GM12878 (cell line): ENCODE measurements around the gene AGBL4. TPM values are rescaled to one million over a fixed set of nuclear protein-coding genes. Genes with fewer than 3 reads are reported as not detected.

ENCODE experiments used
- ATAC-seq: fragments of 200-7000 bp; cut with Tn5 transposase; 3 replicates; pipeline ENCODE4 v1.9.1; 2020; ENCODE audit warnings: mild to moderate bottlenecking, moderate library complexity
- BruUV-seq: library from RNA; stranded (reverse); fragments of 400-500 nt; replicated peaks from 2 replicates; lab custom pipeline; 2021; lab: Mats Ljungman, UMichigan
- CTCF ChIA-PET: fragments of 300-600 bp; sonication (Branson Sonifier 250); formaldehyde crosslinking; extraction: SDS; loops from one replicate; lab custom pipeline; 2021; ENCODE audit warnings: inconsistent platforms; lab: Yijun Ruan, JAX
- POLR2A ChIA-PET: fragments of 350-600 bp; formaldehyde crosslinking; extraction: SDS; loops from one replicate; lab custom pipeline; 2021; ENCODE audit warnings: inconsistent platforms; lab: Charles Lee
- RAD21 ChIA-PET: fragments of 300-600 bp; sonication (Branson Sonifier 250); formaldehyde crosslinking; loops from one replicate; lab custom pipeline; 2023; ENCODE audit warnings: antibody characterized with exemption; ENCODE audit not compliant: unreplicated experiment; lab: Charles Lee
- SMC1A ChIA-PET: fragments of 300-600 bp; sonication (Branson Sonifier 250); formaldehyde crosslinking; loops from one replicate; lab custom pipeline; 2023; ENCODE audit not compliant: unreplicated experiment, uncharacterized antibody; lab: Charles Lee
- DNase-seq: peaks from one replicate; pipeline ENCODE4 v3.0.0-alpha.2; 2011; ENCODE audit warnings: low read depth, low spot score
- FAIRE-seq: peaks from 3 replicates; lab custom pipeline; 2011; peaks lifted over from hg19 to GRCh38; lab: Jason Lieb, UNC
- H2AFZ ChIP-seq: 2 replicates; pipeline ENCODE4 v1.6.0; 2011; ENCODE audit warnings: low read depth, low read length, control low read depth; ENCODE audit not compliant: control insufficient read depth
- H3K27ac ChIP-seq: 2 replicates; pipeline ENCODE4 v1.5.1; 2011; ENCODE audit warnings: control low read depth; ENCODE audit not compliant: control insufficient read depth, insufficient read depth
- H3K27me3 ChIP-seq, 2 experiments: replicated peaks in 1 of 2; 2 replicates each; pipeline versions ENCODE4 v1.6.0 to v1.6.1; 2011; ENCODE audit warnings: low read length in 1 of 2; ENCODE audit not compliant: control insufficient read depth in 2 of 2, insufficient read depth in 2 of 2
- H3K36me3 ChIP-seq, 2 experiments: 2 replicates each; pipeline ENCODE4 v1.5.1; 2011; ENCODE audit warnings: low read length in 1 of 2; ENCODE audit not compliant: control insufficient read depth in 2 of 2, insufficient read depth in 2 of 2
- H3K4me1 ChIP-seq: 2 replicates; pipeline ENCODE4 v1.6.1; 2011; ENCODE audit warnings: mild to moderate bottlenecking, low read length, moderate library complexity, mixed read lengths; ENCODE audit not compliant: control insufficient read depth, insufficient read depth
- H3K4me2 ChIP-seq: 2 replicates; pipeline ENCODE4 v1.6.0; 2011; ENCODE audit warnings: control low read depth; ENCODE audit not compliant: control insufficient read depth, insufficient read depth
- H3K4me3 ChIP-seq: fragments of 200-600 bp; sonication (generic); 2 replicates; pipeline ENCODE4 v1.5.1; 2016
- H3K79me2 ChIP-seq: 2 replicates; pipeline ENCODE4 v1.6.0; 2011; ENCODE audit warnings: low read length; ENCODE audit not compliant: control insufficient read depth, insufficient read depth
- H3K9ac ChIP-seq: 2 replicates; pipeline ENCODE4 v1.8.0; 2011; ENCODE audit warnings: low read length, control low read depth, mixed read lengths; ENCODE audit not compliant: control insufficient read depth, insufficient read depth
- H3K9me3 ChIP-seq: replicated peaks from 3 replicates; pipeline ENCODE4 v1.5.1; 2011; ENCODE audit warnings: mild to moderate bottlenecking, low read length; ENCODE audit not compliant: control insufficient read depth, insufficient read depth
- H4K20me1 ChIP-seq: 2 replicates; pipeline ENCODE4 v1.6.0; 2011; ENCODE audit not compliant: control insufficient read depth, insufficient read depth
- JUND ChIP-seq: IDR thresholded peaks from 2 replicates; pipeline ENCODE4 v1.6.1; 2012; ENCODE audit warnings: low read depth, mild to moderate bottlenecking, low read length, improper control_type of control experiment, moderate library complexity
- KLF5 ChIP-seq: fragments of 450-650 bp; IDR thresholded peaks from 2 replicates; pipeline ENCODE4 v1.6.1; 2014; ENCODE audit warnings: mild to moderate bottlenecking; ENCODE audit not compliant: partially characterized antibody
- MYC ChIP-seq: IDR thresholded peaks from 2 replicates; pipeline ENCODE4 v1.6.1; 2011; ENCODE audit warnings: mild to moderate bottlenecking, low read length, moderate library complexity, inconsistent platforms; ENCODE audit not compliant: insufficient read depth, insufficient replicate concordance, insufficient read length, severe bottlenecking
- NFIC ChIP-seq: IDR thresholded peaks from 2 replicates; pipeline ENCODE4 v1.6.1; 2012; ENCODE audit warnings: low read depth, mild to moderate bottlenecking, inconsistent platforms, low read length, moderate library complexity
- NR2C2 ChIP-seq: IDR thresholded peaks from 2 replicates; pipeline ENCODE4 v1.6.1; 2011; ENCODE audit warnings: borderline replicate concordance, low read depth; ENCODE audit not compliant: control insufficient read depth, insufficient read length
- PAX8 ChIP-seq: fragments of 450-650 bp; IDR thresholded peaks from 2 replicates; pipeline ENCODE4 v1.6.1; 2017; ENCODE audit warnings: mild to moderate bottlenecking, moderate library complexity
- RCOR1 ChIP-seq: conservative IDR thresholded peaks from 2 replicates; pipeline ENCODE4 v1.6.1; 2012; ENCODE audit warnings: low read depth, low read length, improper control_type of control experiment
- USF2 ChIP-seq: IDR thresholded peaks from 2 replicates; pipeline ENCODE4 v1.6.1; 2011; ENCODE audit warnings: low read depth, low read length, improper control_type of control experiment, borderline replicate concordance
- WRNIP1 ChIP-seq: IDR thresholded peaks from 2 replicates; pipeline ENCODE4 v1.6.1; 2011; ENCODE audit warnings: low read depth, low read length, improper control_type of control experiment, borderline replicate concordance
- YBX1 ChIP-seq: fragments of 450-650 bp; IDR thresholded peaks from 2 replicates; pipeline ENCODE4 v1.6.1; 2016; ENCODE audit warnings: antibody characterized with exemption
- ZNF24 ChIP-seq: fragments of 450-650 bp; IDR thresholded peaks from 2 replicates; pipeline ENCODE4 v1.6.1; 2017; ENCODE audit warnings: antibody characterized with exemption, mild to moderate bottlenecking
- in situ Hi-C: fragments of 300-500 bp; cut with MboI; formaldehyde crosslinking; loops from 9 replicates; pipeline ENCODE4 v1.14.3; 2018; ENCODE audit warnings: mixed read lengths
- intact Hi-C: fragments of 100-400 bp; cut with micrococcal nuclease; formaldehyde crosslinking; loops from one replicate; pipeline ENCODE4 v1.14.2; 2022; ENCODE audit not compliant: unreplicated experiment
- polyA plus RNA-seq, 11 experiments: library from polyadenylated mRNA; depleted of rRNA in 4 of 11; unstranded in 6 of 11; stranded (reverse) in 5 of 11; fragments of >200 nt; fragmentation: Nextera tagmentation in 4 of 11; fragmentation: Illumina TruSeq in 1 of 11; extraction: Ambion mirVana in 4 of 11; extraction: Trizol in 1 of 11; gene quantifications; 1 replicate in 1 of 11; 2 replicates in 10 of 11; pipeline versions ENCODE4 v1.2.1 to v1.2.3, GENCODE V29; 2011 to 2016; ENCODE audit warnings: inconsistent platforms in 2 of 11, missing spikeins in 2 of 11, low read depth in 1 of 11
- total RNA-seq, 4 experiments: library from RNA; depleted of rRNA in 3 of 4; stranded (reverse); fragments of >200 nt in 3 of 4; fragmentation: Illumina TruSeq in 1 of 4; extraction: Trizol in 1 of 4; gene quantifications; 2 replicates each; pipeline versions ENCODE4 v1.2.1 to v1.2.3, GENCODE V29; 2013 to 2021
- TF ChIP-seq, protein P1 (sequence below): IDR thresholded peaks from 2 replicates; pipeline ENCODE4 v1.6.1; 2011; ENCODE audit warnings: low read depth, mild to moderate bottlenecking, low read length, moderate library complexity, borderline replicate concordance; ENCODE audit errors: extremely low read depth
- TF ChIP-seq, protein P2 (sequence below): IDR thresholded peaks from 2 replicates; pipeline ENCODE4 v1.6.1; 2011; ENCODE audit warnings: mild to moderate bottlenecking, low read depth, low read length, moderate library complexity; ENCODE audit not compliant: insufficient replicate concordance
- TF ChIP-seq, protein P3 (sequence below): fragments of 150-350 bp; IDR thresholded peaks from 2 replicates; pipeline ENCODE4 v1.6.1; 2014; ENCODE audit warnings: mild to moderate bottlenecking, low read depth, low read length
- TF ChIP-seq, protein P4 (sequence below): fragments of 450-650 bp; formaldehyde crosslinking; IDR thresholded peaks from 2 replicates; pipeline ENCODE4 v1.4.0; 2022; ENCODE audit warnings: mild to moderate bottlenecking, moderate library complexity
- TF ChIP-seq, protein P5 (sequence below): IDR thresholded peaks from 2 replicates; pipeline ENCODE4 v1.6.1; 2012; ENCODE audit warnings: low read depth, low read length, improper control_type of control experiment

AGBL4 gene
- total and polyA plus RNA-seq, 10 of the 15 experiments (the other 5 are each of a cell fraction or from before 2014, with no cell fraction given) = 0.31 TPM; not detected in 9

DNA sequence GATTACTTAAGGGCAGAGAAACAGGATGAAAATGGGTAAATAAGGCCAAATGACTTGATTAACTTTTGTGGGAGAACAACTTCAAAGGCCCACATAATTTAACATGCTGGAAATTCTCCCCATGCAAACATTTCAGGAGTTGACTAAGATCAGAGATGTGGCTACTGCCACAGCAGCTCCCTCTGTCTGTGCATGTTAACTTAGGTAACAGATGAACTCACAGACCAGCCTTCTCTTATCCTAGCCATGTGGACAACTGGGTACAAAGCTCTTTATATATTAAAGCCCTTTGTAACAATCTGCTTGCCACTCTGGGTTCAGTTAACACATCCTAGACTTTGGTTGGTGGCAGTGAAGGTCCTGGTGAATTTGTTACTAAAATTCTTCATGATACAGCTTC is 1280.3 kb downstream of the AGBL4 start:
- ChIA-PET POLR2A (no interaction called here), RAD21 (no interaction called here), CTCF (interaction anchor here (0.8 to 1.7 kb wide), 2 partner anchors 8 to 65 kb away, joined by 4 to 5 read pairs; no protein-coding TSS in a partner anchor), SMC1A (interaction anchor here (1.0 kb wide), 1 partner anchor 25 kb away, joined by 3 read pairs; no protein-coding TSS in a partner anchor)
- intact Hi-C loops (no loop called here), in situ Hi-C loops (no loop called here)
- H3K79me2 ChIP-seq = no peaks in the 10 kb centered on the region
- no peak overlapping the region for H3K4me3 ChIP-seq
- DNase-seq (no peak), FAIRE-seq (no peak), ATAC-seq (no peak)
- no peaks in the 10 kb centered on the region; a peak in 1 of 4 replicates for H3K27me3 ChIP-seq
- BruUV-seq = no TSS peak
- H3K4me2 ChIP-seq = no peak overlapping the region
- H2AFZ ChIP-seq = no peak overlapping the region
- no peaks in the 10 kb centered on the region for H3K4me1 ChIP-seq
- no peak overlapping the region for H3K9ac ChIP-seq
- H3K9me3 ChIP-seq = no peaks in the 10 kb centered on the region
- H4K20me1 ChIP-seq = no peaks in the 10 kb centered on the region
- no peak overlapping the region for H3K27ac ChIP-seq
- no peaks in the 10 kb centered on the region for H3K36me3 ChIP-seq
- TF ChIP-seq ZNF24 (no peak), KLF5 (no peak), YBX1 (no peak), RCOR1 (no peak), PAX8 (no peak), MYC (no peak), USF2 (no peak), WRNIP1 (no peak), NR2C2 (no peak), NFIC (no peak), JUND (no peak)
- TF ChIP-seq, protein P1, sequence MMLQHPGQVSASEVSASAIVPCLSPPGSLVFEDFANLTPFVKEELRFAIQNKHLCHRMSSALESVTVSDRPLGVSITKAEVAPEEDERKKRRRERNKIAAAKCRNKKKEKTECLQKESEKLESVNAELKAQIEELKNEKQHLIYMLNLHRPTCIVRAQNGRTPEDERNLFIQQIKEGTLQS = no peak
- TF ChIP-seq, protein P2, sequence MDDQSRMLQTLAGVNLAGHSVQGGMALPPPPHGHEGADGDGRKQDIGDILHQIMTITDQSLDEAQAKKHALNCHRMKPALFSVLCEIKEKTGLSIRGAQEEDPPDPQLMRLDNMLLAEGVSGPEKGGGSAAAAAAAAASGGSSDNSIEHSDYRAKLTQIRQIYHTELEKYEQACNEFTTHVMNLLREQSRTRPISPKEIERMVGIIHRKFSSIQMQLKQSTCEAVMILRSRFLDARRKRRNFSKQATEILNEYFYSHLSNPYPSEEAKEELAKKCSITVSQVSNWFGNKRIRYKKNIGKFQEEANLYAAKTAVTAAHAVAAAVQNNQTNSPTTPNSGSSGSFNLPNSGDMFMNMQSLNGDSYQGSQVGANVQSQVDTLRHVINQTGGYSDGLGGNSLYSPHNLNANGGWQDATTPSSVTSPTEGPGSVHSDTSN = no peak
- TF ChIP-seq, protein P3, sequence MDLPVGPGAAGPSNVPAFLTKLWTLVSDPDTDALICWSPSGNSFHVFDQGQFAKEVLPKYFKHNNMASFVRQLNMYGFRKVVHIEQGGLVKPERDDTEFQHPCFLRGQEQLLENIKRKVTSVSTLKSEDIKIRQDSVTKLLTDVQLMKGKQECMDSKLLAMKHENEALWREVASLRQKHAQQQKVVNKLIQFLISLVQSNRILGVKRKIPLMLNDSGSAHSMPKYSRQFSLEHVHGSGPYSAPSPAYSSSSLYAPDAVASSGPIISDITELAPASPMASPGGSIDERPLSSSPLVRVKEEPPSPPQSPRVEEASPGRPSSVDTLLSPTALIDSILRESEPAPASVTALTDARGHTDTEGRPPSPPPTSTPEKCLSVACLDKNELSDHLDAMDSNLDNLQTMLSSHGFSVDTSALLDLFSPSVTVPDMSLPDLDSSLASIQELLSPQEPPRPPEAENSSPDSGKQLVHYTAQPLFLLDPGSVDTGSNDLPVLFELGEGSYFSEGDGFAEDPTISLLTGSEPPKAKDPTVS = no peak
- TF ChIP-seq, protein P4, sequence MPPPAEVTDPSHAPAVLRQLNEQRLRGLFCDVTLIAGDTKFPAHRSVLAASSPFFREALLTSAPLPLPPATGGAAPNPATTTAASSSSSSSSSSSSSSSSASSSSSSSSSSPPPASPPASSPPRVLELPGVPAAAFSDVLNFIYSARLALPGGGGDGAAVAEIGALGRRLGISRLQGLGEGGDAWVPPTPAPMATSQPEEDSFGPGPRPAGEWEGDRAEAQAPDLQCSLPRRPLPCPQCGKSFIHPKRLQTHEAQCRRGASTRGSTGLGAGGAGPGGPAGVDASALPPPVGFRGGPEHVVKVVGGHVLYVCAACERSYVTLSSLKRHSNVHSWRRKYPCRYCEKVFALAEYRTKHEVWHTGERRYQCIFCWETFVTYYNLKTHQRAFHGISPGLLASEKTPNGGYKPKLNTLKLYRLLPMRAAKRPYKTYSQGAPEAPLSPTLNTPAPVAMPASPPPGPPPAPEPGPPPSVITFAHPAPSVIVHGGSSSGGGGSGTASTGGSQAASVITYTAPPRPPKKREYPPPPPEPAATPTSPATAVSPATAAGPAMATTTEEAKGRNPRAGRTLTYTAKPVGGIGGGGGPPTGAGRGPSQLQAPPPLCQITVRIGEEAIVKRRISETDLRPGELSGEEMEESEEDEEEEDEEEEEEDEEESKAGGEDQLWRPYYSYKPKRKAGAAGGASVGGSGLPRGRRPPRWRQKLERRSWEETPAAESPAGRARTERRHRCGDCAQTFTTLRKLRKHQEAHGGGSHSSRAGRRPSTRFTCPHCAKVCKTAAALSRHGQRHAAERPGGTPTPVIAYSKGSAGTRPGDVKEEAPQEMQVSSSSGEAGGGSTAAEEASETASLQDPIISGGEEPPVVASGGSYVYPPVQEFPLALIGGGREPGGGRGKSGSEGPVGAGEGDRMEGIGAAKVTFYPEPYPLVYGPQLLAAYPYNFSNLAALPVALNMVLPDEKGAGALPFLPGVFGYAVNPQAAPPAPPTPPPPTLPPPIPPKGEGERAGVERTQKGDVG (CRISPR knock-in tag) = no peak
- TF ChIP-seq, protein P5, sequence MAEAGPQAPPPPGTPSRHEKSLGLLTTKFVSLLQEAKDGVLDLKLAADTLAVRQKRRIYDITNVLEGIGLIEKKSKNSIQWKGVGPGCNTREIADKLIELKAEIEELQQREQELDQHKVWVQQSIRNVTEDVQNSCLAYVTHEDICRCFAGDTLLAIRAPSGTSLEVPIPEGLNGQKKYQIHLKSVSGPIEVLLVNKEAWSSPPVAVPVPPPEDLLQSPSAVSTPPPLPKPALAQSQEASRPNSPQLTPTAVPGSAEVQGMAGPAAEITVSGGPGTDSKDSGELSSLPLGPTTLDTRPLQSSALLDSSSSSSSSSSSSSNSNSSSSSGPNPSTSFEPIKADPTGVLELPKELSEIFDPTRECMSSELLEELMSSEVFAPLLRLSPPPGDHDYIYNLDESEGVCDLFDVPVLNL = no peak
